GM21515 (cell line): Measurements from ENCODE around the gene TEKTIP1.

Experiments used
- ATAC-seq: cut with Tn5 transposase; IDR thresholded peaks from one replicate; pipeline ENCODE4 v1.9.1; 2021; ENCODE audit not compliant: unreplicated experiment

The TEKTIP1 gene

DNA sequence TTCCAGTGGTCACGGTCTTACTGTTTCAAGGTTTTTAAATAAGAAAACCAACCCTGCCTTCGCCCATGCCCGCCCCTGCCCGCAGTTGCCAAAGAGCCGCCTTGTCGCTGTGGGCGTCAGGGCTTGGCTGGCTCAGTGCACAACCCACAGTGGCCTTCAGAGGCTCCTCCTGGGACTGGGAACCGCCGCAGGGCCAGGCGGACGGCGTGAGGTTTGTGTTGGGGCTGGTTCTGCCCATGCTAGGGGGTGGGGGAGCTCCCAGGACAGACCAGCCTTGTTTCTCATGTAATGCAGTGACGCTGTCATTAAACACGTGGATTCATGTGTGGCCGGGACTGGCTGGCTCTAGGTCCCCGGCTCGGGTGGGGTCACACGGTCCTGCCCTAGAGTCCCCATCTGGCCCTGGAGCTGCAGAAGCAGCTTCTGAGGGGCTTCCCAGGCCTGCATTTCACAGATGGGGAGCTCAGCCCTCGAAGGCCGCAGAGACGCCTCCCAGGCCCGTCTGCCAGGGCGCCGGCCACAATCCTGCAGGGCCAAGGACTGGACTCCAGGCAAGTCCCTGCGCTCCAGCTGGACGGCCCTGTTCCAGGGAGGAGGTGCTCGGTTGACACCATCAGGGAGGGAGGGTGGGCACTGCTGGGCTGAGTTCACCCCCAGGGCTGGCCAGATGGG lies 2.4 kb upstream of the TEKTIP1 start:
- ATAC-seq, result no peak

DNA sequence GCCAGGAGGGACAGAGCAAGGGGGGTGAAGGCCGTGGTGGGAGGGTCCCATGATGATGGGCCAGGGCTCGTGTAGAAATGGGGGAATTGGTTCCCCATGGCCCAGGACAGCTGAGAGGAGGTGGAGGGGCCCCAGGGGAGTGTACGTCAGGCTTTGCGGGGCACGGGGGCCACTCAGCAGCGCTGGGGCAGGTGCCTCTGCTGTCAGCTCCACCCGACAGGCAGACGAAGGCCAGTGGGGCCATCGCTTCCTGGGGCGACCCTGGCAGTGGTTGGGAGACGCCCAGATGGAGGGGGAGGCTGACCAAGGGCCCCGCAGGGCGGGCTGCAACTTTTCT lies 1.9 kb upstream of the TEKTIP1 start:
- no peak for ATAC-seq

DNA sequence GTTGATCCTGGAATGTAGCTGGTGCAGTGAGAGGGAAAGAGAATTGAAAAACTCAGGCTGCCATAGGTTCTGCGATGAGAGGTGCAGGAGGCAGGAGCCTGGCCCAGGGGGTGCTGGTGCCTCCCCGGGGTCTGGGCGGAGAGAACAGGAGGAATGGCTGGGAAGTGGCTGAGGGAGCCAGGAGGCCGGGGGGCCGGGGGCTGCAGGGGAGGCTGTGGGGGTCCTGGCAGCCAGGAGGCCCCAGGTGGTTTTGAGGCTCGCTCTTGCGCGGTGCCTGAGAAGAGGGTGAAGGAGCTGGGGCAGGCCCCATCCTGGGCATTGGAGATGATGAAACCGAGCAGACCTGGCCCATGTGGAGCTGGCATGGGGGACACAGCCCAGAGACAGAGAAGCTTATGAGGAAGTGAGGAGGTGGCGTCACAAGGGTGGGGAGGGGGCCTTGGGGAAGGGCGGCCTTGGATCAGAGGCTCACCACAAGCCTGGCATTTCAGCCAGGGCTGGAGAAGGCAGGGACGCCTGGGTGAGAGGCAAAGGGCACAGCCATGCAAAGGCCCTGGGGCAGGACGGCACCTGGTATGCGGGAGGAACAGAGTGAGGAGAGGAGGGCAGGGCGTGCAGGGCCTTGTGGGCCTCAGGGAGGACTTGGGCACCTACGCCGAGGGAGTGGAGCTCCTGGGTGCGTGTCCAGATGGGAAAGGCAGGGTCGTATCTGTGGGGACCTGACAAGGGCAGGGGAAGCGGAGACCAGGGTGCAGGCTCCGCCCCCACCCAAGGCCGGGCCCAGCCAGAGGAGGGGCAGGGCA lies 1.3 kb upstream of the TEKTIP1 start:
- ATAC-seq, result no peak

DNA sequence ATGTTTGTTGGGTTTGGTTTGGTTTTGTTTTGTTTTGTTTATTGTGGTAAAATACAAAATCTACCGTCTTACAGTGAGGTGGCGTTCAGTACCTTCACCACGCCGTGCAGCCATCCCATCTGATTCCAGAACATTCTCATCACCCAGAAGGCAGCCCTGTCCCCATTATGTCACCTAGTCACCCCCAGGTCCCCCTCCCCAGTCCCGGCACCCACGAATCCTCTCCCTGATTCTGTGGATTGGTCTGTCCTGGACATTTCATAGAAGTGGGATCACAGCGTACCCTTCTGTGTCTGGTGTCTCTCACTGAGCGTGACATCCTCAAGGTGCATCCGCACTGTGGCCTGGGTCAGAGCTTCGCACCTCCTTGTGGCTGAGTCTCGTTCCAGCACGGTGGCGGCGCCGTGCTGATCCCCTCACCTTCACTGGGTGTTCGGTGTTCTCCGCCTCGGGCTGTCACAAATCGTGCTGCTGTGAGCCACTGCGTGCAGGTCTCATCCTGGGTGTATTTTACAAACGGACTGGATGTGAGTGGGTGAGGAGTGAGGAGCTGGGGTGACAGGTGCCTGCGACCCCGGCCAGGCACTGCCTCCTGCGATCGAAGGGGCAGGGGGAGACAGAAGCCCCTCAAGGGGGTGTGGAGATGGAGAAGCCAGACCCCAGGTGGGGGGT lies 580 bp upstream of the TEKTIP1 start:
- no peak for ATAC-seq

DNA sequence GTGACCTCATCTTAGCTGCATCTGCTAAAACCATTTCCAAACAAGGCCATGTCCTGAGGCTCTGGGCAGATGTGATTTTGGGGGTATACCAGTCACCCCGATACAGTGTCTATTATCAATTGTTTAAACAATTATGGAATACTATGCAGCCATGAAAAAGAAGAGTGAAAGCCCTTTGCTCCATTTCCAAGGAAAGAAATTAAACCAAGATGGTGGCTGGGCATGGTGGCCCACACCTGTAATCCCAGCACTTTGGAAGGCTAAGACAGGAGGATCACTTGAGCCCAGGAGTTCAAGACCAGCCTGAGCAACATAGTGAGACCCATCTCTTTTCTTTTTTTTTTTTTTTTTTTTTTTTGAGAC lies 763 bp downstream of the TEKTIP1 start:
- ATAC-seq, result no peak

DNA sequence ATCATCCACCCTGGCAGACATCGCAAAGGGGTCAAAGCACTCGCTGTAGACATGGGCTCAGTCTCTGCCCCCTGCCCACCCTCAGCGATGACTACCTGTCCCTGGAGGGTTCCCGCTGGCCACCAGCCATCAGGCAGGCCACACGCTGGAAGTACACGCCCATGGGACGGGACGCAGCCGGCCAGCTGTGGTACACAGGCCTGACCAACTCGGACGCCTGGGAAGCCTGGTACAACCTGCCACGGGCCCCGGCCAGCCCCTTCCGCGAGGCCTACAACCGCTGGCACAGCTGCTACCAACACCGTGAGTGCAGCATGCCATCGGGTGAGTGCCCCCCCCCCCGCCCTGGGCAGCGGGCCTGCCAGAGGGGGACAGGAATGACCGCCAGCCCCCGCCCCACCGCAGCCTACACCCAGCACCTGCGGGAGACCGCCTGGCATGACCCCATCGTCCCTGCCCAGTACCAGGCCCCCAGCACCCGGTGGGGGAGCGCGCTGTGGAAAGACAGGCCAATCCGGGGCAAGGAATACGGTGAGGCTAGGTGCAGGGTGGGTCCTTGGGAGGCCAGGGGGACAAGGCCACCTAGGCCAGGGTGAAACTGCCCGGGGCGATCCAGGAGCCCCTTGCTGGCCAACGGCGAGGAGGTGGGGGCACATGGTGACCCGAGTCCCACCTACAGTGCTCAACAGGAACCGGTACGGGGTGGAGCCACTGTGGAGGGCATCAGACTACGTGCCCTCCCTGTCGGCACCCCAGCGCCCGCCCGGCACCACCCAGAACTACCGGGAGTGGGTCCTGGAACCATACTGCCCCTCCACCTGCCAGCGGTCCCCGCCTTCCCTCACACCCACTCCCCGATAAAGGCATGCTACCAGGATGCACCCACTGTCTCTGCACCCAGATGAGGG lies 4.4 kb downstream of the TEKTIP1 start:
- no peak for ATAC-seq

DNA sequence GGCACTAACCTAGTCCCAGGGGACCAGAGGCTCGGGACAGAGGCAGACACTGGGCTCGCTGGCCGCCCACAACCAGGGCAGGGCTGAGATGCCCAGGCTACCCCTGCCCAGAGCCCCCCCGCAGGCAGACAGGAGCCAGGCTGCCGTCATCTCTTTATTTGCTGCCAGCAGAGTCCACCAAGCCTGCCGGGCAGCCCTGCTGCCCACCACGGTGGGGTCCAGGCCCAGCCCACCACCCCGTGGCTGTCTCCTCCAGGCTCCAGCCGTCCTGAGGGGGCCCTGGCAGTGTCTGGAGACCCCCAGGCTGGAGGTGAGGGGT lies 5.0 kb downstream of the TEKTIP1 start:
- ATAC-seq, result no peak

DNA sequence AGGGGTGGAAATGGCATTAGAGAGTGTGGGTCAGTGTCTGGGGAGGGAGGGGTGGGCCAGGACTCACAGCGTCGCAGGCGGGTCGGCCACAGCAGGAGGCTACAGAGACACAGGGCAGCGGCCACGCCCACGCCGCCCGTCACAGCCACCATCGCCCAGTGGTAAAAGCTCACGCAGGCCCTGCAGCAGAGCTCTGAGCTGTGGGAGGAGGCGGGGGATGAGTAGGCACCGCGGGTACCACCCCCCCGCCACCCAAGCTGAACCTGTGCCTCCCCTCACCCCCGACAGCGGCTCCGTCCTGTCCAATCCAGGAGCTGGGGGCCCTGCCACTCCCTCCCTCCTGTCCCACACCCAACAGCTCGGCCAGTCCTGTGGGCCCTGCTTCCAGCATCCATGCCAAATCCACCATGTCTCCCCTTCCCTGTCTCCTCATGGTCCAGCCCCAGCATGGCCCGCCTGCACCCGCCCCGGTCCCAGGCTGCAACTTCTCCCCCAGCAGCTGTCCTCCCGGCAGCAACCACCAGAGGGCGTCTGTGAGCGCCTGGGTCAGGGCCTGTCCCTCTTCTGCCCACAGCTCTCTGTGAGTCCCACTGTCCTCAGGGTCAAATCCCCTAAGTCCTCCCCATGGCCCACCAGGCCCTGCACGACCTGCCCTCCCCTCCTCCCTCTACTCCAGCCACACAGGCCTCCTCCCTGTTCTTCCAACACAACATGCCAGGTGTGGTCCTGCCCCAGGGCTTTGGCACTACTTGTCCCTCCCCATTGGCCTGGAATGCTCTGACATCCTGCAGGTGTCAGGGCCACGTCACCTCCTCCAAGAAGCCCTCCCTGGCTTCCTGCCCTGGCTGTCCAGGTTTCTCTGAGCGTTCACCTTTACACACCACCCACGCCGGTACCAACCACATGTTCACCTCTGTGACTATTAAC lies 6.0 kb downstream of the TEKTIP1 start:
- ATAC-seq, result no peak

DNA sequence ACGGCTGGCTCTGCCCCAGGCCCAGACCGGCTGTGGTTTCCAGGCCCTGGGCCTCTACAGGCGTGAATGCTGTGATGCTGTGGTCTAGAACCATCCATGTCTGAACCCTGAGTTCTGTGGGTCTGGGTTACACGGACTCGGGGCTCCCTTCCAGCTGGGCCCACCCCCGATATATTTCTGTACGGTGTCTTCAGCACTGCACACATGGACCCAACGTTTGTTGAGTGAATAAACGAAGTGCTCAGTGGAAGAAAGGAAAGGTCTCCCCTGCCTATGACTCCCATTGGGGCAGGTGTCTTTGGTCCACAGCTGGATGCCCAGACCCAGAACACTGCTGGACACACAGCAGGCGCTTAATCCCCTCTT lies 6.7 kb downstream of the TEKTIP1 start:
- no peak for ATAC-seq

DNA sequence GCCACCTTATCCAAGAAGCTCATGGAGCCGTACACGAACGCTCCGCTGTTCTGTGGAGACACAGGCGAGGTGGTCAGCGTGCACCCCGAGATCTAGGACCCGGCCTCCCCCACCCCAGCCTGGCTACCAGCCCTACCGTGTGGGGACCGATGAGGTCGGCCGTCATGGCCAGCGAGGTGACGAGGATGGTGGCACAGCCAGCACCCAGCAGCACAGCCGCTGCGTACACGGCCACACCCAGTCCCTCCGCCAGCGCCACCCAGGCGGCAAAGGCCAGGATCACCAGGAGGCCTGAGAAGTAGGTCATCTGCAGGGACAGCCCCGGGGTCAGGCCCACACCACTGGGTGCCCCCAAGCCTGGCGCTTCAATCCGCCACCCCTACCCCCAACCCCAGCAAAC lies 7.1 kb downstream of the TEKTIP1 start:
- ATAC-seq, result no peak

DNA sequence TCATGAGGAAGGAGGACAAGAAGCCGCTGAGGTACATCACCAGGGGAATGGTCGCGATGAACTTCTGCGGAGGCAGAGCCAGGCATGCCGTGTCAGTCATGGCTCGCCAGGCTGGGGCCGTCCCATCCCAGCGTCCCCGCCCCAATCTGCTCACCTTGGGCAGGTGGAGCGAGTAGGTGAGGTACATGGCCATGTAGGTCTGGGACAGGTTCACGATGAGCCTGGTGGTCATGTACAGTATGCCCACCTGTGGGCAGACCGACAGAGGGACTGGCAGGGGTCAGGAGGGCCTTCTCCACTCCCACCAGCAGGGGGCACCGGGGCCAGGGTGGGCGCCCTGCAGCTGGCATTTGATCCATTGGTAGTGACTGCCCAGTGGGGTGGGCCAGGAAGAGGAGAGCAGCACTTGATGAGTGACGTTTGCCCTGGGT lies 8.3 kb downstream of the TEKTIP1 start:
- no peak for ATAC-seq

DNA sequence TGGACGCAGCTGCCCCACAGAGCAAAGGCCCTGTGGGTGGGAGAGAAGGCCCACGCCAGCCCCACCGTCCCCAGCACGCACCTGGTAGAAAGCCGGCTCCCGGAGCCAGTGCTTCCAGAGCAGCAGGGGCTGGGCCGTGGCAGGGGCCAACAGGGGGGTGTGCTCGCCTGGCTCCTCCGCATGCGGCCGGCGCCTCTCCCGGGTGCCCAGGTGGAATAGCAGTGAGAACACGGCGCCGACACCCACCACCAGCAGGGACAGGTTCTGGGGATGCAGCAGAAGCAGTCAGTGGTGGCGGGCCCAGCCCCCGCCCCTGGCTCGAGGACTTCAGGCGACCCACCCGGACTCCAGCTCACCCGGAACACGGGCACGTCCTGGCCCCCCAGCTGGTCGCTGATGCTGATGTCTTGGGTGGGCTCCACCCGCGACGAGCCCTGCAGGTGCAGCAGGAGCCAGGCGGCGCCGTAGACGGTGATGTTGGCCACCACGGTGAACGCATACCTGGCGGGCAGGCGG lies 8.9 kb downstream of the TEKTIP1 start:
- ATAC-seq, result no peak

DNA sequence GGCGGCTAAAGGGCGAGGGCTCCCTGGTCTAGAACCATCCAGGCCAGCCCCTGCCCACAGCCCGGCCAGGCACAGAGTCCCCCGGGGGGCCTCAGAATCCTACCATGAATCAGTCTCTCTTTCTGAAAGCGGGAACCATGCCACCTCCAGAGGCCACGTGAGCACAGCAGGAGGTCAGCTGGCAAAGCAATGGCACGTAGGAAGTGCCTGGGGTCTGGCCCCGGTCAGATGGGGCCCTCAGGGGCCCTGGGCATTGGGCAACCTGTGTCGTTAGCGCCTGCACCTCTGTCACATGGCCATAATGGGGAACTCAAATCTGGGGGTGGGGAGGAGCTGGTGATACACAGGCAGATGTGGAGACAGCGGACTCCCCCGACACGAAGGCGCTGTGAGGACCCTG lies 9.6 kb downstream of the TEKTIP1 start:
- no peak for ATAC-seq

DNA sequence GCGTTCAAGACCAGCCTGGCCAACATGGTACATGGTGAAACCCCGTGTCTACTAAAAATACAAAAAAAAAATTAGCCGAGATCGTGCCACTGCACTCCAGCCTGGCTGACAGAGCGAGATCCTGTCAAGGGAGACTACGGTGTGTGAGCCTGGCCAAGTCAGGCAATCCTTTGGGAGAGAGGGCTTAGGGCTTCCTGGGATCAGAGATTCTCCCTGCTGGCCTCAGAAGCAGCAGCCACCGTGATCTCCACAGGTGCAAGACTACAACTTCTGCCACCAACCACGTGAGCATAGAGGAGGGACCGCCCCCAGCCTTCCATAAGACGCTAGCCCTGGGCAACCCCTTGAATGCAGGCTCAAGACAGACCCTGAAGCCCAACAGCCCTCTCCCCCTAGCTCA lies 10.8 kb downstream of the TEKTIP1 start:
- ATAC-seq, result no peak

DNA sequence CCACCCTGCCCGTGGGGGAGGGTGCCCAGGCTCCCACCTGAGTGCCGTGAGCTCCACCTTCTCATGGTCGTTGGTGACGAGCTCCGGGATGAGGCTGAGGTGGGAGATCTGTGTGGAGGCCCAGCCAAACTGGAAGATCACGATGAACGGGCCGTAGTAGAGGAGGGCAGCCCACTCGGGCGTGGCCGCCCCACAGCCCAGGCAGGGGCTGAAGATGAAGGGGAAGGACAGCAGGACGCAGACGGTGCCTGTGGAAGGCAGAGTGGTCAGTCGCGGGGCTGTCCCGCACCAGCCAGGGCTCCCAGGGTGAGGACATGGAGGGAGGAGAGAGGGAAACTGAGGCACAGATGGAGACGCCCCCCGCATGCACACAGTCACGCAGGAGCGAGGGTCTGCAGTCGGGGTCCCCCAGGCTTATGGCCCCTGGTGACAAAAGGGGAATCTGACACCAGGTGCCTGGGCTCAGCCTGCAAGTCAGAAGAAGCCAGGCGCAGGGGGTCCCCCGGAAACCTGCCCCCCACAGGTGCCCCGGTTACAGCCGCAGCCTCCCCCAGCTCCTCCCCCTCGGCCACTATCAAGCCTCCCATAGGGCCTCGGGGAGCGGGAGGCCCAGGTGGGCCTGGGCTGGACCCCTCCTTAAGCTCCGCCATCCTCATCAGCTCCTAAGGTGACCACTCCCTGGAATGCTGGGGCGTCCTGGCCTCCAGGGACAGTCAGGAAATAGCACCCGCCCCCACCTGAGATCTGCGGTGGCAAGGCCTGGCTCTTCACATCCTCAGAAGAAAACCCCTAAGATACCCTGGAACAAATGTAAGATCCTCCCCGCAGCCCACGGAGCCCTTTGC lies 12.2 kb downstream of the TEKTIP1 start:
- ATAC-seq, result no peak

DNA sequence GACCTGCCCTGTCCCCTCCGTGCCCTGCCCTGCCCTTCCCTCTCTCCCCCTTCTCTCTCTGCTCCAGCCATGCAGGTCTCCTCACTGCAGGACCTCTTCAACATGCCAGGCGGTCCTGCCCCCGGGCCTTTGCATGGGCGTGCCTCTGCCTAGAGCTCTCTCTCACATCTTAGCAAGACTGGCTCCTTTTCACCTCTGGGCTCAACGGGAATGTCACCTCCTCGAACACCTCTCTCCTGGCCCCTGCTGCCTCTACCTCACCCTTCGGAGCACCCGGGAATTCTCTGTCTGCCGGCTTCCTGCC lies 12.8 kb downstream of the TEKTIP1 start:
- no peak for ATAC-seq

DNA sequence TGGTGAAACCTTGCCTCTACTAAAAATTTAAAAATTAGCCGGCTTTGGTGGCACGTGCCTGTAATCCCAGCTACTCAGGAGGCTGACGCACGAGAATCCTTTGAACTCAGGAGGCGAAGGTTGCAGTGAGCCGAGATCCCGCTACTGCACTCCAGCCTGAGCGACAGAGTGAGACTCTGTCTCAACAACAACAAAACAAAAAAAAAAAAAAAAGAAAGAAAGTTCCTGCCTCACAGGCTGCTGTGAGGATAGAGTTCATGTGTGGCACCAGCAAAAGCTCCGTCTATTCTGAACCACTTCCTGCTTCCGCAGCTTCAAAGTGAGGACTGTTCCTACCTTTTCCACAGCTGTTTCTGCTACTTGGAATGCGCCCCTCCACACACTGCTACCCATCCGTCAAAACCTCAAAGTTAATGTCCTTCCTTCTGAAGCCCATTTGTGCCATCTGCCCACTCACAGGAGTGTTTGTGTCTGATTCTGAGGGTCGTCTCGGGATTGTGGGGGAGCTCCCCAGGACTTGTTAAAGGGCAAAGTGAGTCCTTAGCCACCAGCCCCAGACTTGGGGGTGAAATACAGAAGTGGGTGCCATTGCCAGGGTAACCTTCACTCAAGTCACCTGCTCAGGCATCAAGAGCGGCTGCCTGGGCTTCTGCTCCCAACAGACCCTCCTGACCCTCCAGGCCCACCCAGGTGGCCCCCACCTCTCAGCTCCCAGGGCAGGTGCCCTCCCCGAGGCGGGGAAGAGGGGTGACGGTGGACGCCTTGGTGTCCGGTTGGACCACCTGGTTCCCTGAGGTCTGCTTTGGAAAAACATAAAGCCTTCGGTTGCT lies 15.5 kb downstream of the TEKTIP1 start:
- ATAC-seq, result no peak

DNA sequence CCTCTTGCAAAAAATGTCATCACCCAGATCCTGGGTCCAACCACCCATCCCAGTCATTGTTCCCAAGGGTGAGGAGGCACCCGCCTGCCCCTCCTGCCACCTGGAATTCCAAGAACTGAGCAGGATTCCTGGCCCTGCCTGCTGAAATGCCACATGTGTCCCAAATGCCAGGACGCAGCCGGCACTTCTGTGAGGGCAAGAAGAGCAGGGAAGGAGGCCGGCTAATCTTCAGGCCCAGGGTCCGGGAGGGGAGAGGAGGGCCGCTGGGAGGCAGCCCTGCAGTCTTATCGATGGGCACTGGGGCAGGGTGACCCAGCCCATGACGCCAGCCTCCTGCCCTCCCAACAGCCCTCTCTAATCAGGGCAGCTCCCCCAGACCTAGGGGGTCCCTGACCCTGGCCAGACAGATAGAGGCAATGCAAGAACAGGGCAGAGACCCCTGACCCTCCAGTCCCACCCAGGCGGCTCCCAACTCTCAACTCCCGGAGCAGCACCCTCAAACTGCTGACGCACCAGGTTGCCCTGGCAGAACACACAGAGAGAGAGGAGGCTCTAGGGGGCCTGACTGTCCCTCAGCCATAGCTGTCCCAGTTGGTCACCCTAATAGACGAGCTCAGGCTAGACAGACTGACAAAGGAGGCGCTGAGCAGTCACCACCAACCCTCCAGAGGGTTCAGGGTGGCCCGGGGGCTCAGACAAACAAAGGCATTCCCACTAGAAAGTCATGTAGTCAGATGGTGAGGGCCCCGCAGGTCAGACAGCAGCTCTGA lies 16.9 kb downstream of the TEKTIP1 start:
- no peak for ATAC-seq
